ENCODE data around the gene TACC2. TPM values are rescaled to one million over a fixed set of nuclear protein-coding genes. Genes with fewer than 3 reads are reported as not detected.

The TACC2 gene
- total RNA-seq, 1 donor from 2014 or later = 71.2 TPM

DNA sequence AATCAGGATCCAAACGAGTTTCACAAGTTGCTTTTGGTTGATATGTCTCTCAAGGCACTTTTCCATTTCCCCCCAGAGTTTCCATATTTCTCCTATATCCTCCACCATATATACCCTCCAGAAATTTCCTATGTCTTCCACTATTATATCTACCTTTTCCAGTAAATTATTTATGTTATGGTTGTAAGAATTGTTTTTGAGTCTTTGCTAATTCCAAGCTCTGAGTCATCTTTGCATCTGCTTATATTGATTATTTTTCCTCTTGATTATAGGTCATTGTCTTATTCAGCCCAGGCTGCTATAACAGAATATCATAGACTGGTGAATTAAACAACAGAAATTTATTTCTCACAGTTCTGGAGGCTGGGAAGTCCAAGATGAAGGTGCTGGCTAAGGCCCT, 12.7 kb downstream of the TACC2 start:
- Mint-ChIP-seq H3K4me1 (ENCODE audit: unreplicated experiment) (peaks cover 1% of the 10 kb centered on the region), H3K27me3 (no peaks in the 10 kb centered on the region), H3K9me3 (peaks cover 21% of the 10 kb centered on the region), H3K27ac (no peak overlapping the region), H3K36me3 (no peaks in the 10 kb centered on the region), H3K4me3 (no peak overlapping the region)
- DNase-seq (ENCODE audit: extremely low spot score, unreplicated experiment) = no peak
- TF ChIP-seq CTCF (conservative IDR thresholded peaks at IDR 0.05) = no peak

GRCh38 chr10:122007415-122007814, 18.5 kb downstream of the TACC2 start:
- H3K4me3 Mint-ChIP-seq = no peak overlapping the region
- no peaks in the 10 kb centered on the region for H3K36me3 Mint-ChIP-seq
- no peaks in the 10 kb centered on the region for H3K4me1 Mint-ChIP-seq (ENCODE audit: unreplicated experiment)
- TF ChIP-seq CTCF (conservative IDR thresholded peaks at IDR 0.05) = no peak
- peaks cover 6% of the 10 kb centered on the region for H3K9me3 Mint-ChIP-seq
- H3K27ac Mint-ChIP-seq = no peak overlapping the region
- H3K27me3 Mint-ChIP-seq = no peaks in the 10 kb centered on the region
- DNase-seq (ENCODE audit: extremely low spot score, unreplicated experiment) = no peak

DNA sequence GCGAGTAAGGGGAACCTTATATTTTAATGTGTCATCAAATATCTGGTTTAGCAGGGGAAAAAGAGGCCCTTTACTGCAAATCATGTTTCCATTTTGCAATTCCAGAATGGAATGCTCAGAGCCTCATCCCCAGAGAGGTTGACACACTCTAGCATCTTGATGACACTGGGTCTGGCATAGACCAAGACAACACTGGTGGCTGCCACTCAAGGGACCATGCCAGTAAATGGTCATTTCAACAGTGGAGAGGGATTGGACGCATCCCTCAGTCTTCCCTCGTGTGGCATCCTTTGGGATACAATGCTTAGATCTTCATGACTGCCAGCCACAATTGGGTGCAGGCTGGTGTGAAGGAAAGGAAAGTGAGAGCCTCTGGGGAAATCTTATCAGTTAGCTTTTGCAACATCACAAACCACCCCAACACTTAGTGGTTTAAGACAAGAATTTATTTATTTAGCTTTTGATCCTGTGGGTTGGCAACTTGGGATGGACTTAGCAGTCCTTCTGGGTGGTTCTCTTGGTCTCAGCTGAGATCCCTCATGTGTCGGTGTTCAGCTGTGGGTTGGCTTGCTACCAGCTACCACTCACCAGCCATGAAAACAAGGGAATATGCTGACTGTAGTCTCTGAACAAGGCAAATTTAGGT, 21.6 kb downstream of the TACC2 start:
- DNase-seq (ENCODE audit: extremely low spot score, unreplicated experiment) = no peak
- H3K4me1 Mint-ChIP-seq (ENCODE audit: unreplicated experiment) = no peaks in the 10 kb centered on the region
- no peaks in the 10 kb centered on the region for H3K27me3 Mint-ChIP-seq
- H3K9me3 Mint-ChIP-seq = no peaks in the 10 kb centered on the region
- no peak overlapping the region for H3K4me3 Mint-ChIP-seq
- H3K27ac Mint-ChIP-seq = no peak overlapping the region
- no peak for TF ChIP-seq CTCF (conservative IDR thresholded peaks at IDR 0.05)
- H3K36me3 Mint-ChIP-seq = no peaks in the 10 kb centered on the region

GRCh38 chr10:122012731-122013130, 23.8 kb downstream of the TACC2 start:
- Mint-ChIP-seq H3K9me3 (no peaks in the 10 kb centered on the region), H3K4me1 (ENCODE audit: unreplicated experiment) (no peaks in the 10 kb centered on the region), H3K4me3 (no peak overlapping the region), H3K36me3 (no peaks in the 10 kb centered on the region), H3K27ac (no peak overlapping the region), H3K27me3 (no peaks in the 10 kb centered on the region)
- TF ChIP-seq CTCF (conservative IDR thresholded peaks at IDR 0.05) = no peak
- DNase-seq (ENCODE audit: extremely low spot score, unreplicated experiment) = no peak

- H3K27ac Mint-ChIP-seq = no peak overlapping the region
- no peak for TF ChIP-seq CTCF (conservative IDR thresholded peaks at IDR 0.05)
- no peak for DNase-seq (ENCODE audit: extremely low spot score, unreplicated experiment)
- peaks cover 5% of the 10 kb centered on the region for H3K4me1 Mint-ChIP-seq (ENCODE audit: unreplicated experiment)
- no peak overlapping the region for H3K4me3 Mint-ChIP-seq
- H3K36me3 Mint-ChIP-seq = no peaks in the 10 kb centered on the region
- no peaks in the 10 kb centered on the region for H3K27me3 Mint-ChIP-seq
- no peaks in the 10 kb centered on the region for H3K9me3 Mint-ChIP-seq
Measured at GRCh38 chr10:122013311-122013780, 24.4 kb downstream of the TACC2 start.
